Kidney capillary endothelial cell (primary cell): ENCODE measurements around the gene DKK3.

ENCODE experiments used
- DNase-seq: peaks from one replicate; pipeline ENCODE4 v3.0.0-alpha.2; 2018; ENCODE audit warnings: low spot score

DKK3 gene

GRCh38 chr11:11940551-11940950 is 67.9 kb downstream of the DKK3 start:
- no peak for DNase-seq

- no peak for DNase-seq
Observed at GRCh38 chr11:11937957-11938356, 70.5 kb downstream of the DKK3 start.

DNA sequence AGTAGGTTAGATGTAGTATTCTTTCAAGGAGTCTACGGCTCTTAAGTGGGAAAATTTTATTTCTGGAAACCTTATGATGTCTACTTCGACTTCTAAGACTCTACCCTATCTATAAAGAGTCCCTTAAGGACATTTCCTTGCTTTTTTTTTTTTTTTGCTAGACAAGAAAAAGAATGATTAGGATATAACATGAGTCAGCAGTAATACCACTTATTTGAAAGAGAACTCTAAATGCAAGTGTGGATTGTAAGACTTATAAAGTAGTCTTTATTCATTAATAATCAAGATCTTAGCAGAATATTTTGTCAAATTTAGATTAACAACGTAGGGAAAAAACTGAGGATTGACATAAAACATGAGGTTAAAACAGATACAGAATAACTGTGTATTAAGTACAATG is 71.0 kb downstream of the DKK3 start:
- no peak for DNase-seq

DNA sequence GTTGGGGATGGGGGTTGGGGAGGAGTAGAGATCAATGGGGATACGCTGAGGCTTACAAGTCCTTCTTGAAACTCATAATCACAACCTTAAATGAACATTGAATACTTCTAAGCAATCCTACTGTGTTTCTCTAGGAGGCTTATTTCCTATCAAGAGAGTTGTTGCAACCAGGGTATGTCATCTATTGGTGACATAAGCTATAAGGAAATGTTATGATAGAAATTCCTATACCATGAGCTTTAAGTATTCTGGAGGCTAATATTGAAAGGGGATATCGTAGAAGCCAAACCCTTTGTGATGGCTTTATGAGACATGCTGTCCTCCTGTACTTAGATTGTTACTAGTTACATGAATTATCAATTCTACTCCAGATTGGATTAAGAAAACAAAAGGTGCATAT is 72.9 kb downstream of the DKK3 start:
- DNase-seq, result no peak

GRCh38 chr11:11931461-11932055 is 76.9 kb downstream of the DKK3 start:
- DNase-seq, result peak; percentile 68

DNA sequence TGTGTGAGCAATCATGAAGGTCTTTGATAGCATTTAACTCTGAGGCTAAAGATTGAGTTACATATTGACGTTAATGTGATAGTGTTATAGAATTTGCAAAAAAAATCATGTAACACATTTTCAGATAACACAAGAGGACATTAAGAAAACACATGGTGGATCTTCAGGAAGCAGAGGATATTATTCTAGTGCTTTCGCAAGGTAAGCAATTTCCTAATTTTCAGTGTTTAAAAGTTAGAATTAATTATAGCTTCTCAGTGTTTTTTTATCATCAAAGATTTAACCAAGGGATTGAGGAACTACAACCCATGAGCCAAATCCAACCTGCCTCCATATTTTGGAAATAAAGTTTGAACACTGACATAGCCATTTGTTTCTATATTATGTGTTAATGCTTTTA is 78.5 kb downstream of the DKK3 start:
- no peak for DNase-seq

DNA sequence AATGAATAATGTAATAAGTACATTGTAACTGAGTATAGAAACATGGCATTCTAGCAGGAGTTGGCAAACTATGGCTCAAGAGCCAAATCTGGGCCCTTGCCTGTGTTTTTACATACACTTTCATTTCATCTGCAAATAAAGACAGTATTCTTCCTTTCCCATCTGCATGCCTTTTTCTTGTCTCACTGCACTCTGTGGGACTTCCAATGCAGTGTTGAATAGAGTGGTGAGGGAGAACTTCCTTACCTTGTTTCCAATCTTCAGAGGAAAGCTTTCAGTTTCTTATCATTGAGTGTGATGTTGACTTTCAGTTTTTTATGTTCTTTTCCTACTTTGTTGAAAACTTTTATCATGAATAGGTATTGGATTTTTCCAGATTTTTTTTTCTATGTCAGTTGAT is 84.6 kb downstream of the DKK3 start:
- DNase-seq, result no peak

DNA sequence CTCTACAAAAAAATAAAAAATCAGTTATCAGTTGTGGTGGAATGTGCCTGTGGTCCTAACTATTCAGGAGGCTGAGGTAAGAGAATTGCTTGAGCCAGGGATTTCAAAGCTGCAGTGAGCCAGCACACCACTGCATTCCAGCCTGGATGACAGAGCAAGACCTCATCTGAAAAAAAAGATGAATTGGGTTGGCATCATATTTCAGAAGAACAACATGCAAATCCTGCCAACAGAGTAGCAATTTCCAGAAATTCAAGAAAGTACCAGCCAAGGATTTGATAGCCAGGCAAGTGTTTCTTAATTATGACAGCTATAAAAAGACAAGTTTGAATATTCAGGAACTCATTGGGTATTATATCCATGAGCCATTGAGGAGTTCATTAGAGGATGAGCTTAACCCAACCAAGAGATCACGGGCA is 91.4 kb downstream of the DKK3 start:
- no peak for DNase-seq

DNA sequence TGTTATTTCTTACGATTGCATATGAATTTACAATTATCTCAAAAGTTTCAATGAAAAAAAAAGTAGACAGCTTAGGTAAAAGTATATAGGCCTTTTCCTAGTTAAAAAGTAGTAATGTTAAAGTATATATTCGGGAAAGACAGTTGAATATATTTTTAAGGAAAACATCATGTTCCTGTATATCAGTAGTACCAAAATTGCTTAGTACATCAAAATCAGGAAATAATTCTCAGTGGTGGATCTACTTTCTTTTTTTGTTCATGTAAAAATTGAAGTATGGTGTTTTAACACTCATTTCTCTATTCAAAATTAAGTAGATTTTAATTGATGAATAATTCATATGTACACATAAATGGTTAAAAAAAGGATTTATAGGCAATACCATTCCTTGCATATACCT is 92.8 kb downstream of the DKK3 start:
- DNase-seq, result no peak

- DNase-seq, result no peak
Observed at GRCh38 chr11:11913395-11913794, 95.0 kb downstream of the DKK3 start.
